Esophagus squamous epithelium (tissue), 4 donors: ENCODE results near the gene AQP9.

Experiments
- CTCF ChIP-seq, 6 experiments: fragments of 450-650 bp in 4 of 6; fragments of 200-600 bp in 2 of 6; sonication (generic) in 2 of 6; IDR thresholded peaks; one replicate each; pipeline ENCODE4 v1.5.1; 2016 to 2019; ENCODE audit warnings: antibody characterized with exemption in 6 of 6, mild to moderate bottlenecking in 4 of 6, moderate library complexity in 4 of 6
- POLR2A ChIP-seq, 4 donors: fragments of 450-650 bp; IDR thresholded peaks; one replicate each; pipeline ENCODE4 v1.6.1; 2017; ENCODE audit warnings: antibody characterized with exemption in 4 of 4, mild to moderate bottlenecking in 4 of 4, moderate library complexity in 3 of 4

GRCh38 chr15:58185439-58185838, 47.3 kb downstream of the AQP9 start:
- TF ChIP-seq CTCF (IDR thresholded peaks at IDR 0.05), result no peak
- TF ChIP-seq POLR2A (IDR thresholded peaks at IDR 0.05), result no peak
